Embryonic facial prominence (tissue), 1 donor: ENCODE measurements around the gene ZDHHC11.
"Not testable (repeated sequence)": the region's sequence is repeated elsewhere in the genome, so short reads cannot be mapped to it uniquely, and the experiment has no call there.

ENCODE experiments used
- DNase-seq: peaks from one replicate; pipeline ENCODE4 v3.0.0-alpha.2; 2016; ENCODE audit errors: extremely low spot score

ZDHHC11 gene

GRCh38 chr5:858726-859125 is 7.9 kb upstream of the ZDHHC11 start:
- no peak for DNase-seq

- no peak for DNase-seq
Observed at GRCh38 chr5:856531-857425, 6.0 kb upstream of the ZDHHC11 start.

- no peak for DNase-seq
Observed at GRCh38 chr5:855771-856530, 5.2 kb upstream of the ZDHHC11 start.

GRCh38 chr5:854966-855743 is 4.4 kb upstream of the ZDHHC11 start:
- no peak for DNase-seq

GRCh38 chr5:854217-854616 is 3.4 kb upstream of the ZDHHC11 start:
- no peak for DNase-seq

GRCh38 chr5:853416-854090 is 2.8 kb upstream of the ZDHHC11 start:
- DNase-seq, result not testable (repeated sequence)

- no peak for DNase-seq
Observed at GRCh38 chr5:852431-853401, 1.9 kb upstream of the ZDHHC11 start.

- no peak for DNase-seq
Observed at GRCh38 chr5:852018-852417, 1.2 kb upstream of the ZDHHC11 start.

- DNase-seq, result no peak
Observed at GRCh38 chr5:851553-851952, 767 bp upstream of the ZDHHC11 start.

- no peak for DNase-seq
Observed at GRCh38 chr5:851076-851475, 290 bp upstream of the ZDHHC11 start.

GRCh38 chr5:849651-850301 is 1.0 kb downstream of the ZDHHC11 start:
- peak; percentile 38 for DNase-seq

- no peak for DNase-seq
Observed at GRCh38 chr5:848671-849111, 2.1 kb downstream of the ZDHHC11 start.

GRCh38 chr5:847736-848135 is 3.0 kb downstream of the ZDHHC11 start:
- not testable (repeated sequence) for DNase-seq

- DNase-seq, result not testable (repeated sequence)
Observed at GRCh38 chr5:847212-847611, 3.6 kb downstream of the ZDHHC11 start.

- not testable (repeated sequence) for DNase-seq
Observed at GRCh38 chr5:846602-847091, 4.1 kb downstream of the ZDHHC11 start.

- DNase-seq, result not testable (repeated sequence)
Observed at GRCh38 chr5:845676-846601, 4.8 kb downstream of the ZDHHC11 start.

GRCh38 chr5:845031-845675 is 5.6 kb downstream of the ZDHHC11 start:
- DNase-seq, result not testable (repeated sequence)

GRCh38 chr5:844426-844825 is 6.4 kb downstream of the ZDHHC11 start:
- DNase-seq, result not testable (repeated sequence)
